GM19035 (cell line): ENCODE data around the gene JMJD7.

Experiments
- ATAC-seq: cut with Tn5 transposase; IDR thresholded peaks from one replicate; pipeline ENCODE4 v1.9.1; 2021; ENCODE audit not compliant: unreplicated experiment

The JMJD7 gene

DNA sequence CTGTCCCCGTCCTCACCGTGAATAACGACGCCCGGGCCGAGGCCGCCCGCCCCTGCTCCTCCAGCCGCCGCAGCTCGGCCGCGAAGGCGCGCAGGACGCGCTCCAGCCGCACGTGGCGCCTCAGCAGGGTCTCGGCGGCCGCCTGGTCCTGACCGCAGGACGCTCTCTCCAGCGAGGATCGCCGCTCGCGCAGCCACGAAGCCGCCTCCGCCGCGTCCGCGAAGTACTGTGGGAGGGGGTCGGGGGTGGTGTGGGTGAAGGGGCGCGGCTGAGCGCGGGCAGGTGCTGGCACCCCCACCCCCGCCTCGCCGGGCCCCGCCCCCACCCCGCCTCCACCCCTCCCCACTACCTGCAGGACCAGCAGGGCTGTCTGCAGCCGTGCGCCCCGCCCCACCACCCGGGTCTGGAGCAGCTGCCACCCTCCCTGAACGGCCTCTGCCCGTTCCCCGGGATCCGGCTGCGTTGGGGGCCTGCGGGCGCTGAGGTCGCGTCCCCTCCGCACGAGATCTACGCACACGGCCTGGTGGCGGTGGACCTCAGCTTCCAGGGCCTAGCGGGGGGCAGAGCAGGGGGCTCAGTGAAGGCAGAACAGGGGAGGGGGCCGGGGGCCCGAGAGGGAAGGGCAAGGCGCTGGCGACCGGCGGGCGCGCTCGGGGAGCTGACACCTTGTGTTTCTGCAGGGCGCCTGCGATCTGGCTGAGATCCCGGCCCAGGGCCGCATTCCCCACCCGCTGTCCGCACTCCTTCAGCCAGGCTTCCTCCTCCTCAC, 54.2 kb downstream of the JMJD7 start:
- ATAC-seq: no peak

DNA sequence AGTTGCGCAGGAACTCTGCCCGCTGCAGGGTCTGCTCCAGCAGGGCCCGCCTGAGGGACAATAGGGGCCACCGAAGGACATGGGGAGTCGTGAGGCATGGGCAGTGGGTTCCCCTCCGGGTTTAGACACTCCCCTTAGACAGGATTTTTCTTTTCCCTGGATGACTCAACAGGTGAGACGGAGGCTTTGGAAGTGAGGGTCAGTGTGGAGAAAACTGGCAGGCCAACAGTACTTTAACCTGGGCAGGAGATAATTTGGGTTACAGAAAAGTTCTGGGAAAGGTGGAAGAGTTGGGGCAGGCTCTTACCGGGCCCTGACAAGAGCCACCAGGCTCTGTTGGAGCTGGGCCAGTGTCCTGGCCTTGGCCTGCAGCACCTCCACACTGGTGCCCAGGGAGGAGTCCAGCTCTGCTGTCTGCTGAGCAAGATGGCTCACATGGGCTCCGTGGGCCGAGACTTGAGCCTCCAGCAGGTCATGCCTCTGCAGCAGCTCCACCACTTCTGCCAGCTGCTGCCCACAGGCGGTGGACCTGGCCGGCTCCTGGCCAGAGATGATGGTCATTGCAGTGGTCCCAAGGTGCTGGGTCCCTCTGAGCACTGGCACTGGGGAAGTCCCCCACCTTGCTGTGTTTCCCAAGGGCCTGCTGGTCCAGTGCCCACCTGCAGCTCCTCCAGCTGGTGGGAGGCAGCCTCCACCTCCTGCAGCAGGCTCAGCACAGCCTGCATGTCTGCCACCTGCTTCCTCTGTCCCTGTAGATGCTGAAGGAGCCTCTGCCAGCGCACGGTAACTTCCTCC, 55.0 kb downstream of the JMJD7 start:
- ATAC-seq: no peak

DNA sequence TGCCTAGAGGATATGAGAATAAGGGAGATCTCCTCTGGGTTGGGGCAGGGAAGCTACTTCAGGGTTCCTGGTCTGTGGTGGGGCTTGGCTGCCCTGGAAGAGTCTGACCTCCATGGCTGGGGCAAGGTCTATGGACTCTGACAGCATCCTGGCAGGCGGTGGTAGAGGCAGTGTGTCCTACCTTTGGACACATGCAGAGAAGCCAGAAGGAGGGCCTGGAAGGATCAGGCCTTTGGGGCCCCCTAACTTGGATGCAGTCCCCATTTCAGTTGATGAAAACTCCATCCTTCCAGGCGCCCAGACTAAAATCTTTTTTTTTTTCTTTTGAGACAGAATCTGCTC, 55.6 kb downstream of the JMJD7 start:
- ATAC-seq: no peak

DNA sequence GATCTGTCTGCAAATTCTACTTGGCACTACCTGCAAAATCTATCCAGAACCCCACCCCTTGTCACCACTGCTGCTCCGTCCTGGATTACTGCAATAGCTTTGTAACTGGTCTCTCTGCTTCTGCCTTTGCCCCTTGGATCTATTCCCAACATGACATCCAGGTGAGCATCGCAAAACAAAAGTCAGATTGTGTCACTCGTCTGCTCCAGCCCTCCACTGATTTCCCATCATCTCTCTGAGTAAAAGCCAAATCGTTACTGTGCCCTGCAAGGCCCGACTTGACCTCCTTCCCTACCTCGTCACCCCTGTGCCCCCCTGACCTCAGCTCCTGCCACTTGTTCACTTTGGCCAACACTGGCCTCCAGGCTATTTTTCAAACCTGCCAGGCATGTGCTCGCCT, 56.6 kb downstream of the JMJD7 start:
- no peak for ATAC-seq

DNA sequence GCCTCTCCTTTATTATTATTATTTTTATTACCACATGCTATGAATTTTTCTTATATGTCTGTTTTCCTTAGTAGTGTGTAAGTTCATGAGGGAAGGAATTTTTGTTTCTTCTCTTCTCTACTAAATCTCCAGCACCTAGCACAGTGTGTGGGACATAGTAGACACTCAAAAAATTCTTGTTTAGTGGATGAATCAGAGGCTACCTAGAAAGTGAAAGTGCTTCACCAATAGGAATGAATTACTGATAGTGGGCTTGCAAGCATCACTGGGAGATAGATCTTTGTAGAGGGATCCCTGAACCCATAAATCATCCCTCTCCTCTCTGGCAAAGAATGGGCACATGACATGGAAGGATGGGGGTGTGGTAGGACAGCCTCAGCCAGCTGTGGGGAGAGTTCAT, 57.4 kb downstream of the JMJD7 start:
- ATAC-seq: no peak

DNA sequence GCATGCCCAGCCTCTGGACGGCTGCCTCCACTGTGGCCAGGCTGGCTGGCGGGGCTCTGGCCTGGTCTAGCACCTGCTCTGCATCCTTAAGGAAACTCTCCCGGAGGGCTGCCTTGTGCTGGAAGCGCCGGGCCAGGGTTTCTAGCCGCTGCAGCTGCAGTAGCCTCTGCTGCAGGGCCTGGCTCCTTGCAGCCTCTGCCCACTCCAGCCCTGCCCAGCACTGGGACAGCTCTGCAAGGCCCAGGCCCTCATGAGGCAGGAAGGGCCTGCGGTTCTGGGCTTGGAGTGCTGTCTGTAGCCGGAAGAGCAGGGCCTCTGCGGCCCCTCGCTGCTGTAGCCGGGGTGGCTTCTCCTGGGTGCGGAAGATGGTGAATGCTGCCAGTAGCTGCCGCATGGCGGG, 57.9 kb downstream of the JMJD7 start:
- no peak for ATAC-seq

DNA sequence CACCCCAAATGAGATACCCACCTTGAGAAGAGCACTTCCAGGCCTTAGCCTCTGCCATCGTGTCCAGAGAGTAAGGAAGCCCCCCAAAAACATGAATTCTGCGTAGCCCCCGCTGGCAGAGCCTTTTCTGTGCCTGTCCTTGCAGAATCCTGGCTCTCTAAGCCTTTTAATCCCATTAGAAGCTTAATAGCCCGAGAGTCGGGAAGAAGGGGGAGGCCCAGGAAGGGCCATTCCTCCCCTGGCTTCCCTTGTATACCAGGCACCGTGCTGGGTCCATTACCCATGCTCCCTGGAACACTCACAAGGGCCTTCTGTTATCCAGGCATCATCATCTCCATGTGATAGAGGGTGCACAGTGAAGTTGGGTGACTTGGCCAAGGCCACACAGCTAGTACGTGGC, 58.8 kb downstream of the JMJD7 start:
- ATAC-seq: no peak

DNA sequence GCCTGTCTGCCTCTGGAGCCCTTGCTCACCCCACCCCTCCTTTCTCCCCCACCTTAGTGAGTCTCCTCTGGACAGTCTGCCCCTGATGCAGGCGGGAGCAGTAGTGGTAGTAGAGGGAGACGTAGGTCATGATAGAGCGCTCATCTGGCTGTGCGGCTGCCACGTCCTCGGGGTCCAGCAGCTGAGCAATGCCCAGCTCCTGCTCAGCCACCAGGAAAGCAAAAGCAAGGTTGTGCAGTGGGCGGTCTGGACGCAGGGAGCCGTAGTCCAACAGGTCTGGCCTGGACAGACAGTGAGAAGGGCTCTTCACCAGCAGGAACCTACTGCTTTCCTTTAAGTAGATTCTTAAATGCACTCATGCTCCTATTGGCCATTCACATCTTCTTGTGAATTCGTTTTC, 59.3 kb downstream of the JMJD7 start:
- ATAC-seq: no peak
